PC-9 (cell line): ENCODE data around the gene POMGNT2. TPM values are rescaled to one million over a fixed set of nuclear protein-coding genes. Genes with fewer than 3 reads are reported as not detected.

ENCODE experiments used
- BruUV-seq: library from RNA; stranded (reverse); fragments of 400-500 nt; replicated peaks from 2 replicates; lab custom pipeline; 2021; lab: Mats Ljungman, UMichigan
- CTCF ChIA-PET: fragments of 300-600 bp; sonication (Branson Sonifier 250); formaldehyde crosslinking; loops from one replicate; lab custom pipeline; 2022; ENCODE audit warnings: antibody characterized with exemption; lab: Charles Lee
- POLR2A ChIA-PET: fragments of 300-600 bp; sonication (Branson Sonifier 250); formaldehyde crosslinking; loops from one replicate; lab custom pipeline; 2022; ENCODE audit warnings: antibody characterized with exemption; ENCODE audit not compliant: unreplicated experiment; lab: Charles Lee
- DNase-seq, 2 experiments: peaks; one replicate each; pipeline versions ENCODE4 v3.0.0 to v3.0.0-alpha.2; 2015 to 2022; ENCODE audit warnings: mixed read lengths in 1 of 2
- H2AFZ ChIP-seq: fragments of 200-600 bp; sonication (generic); 2 replicates; pipeline ENCODE4 v1.8.1; 2017; ENCODE audit warnings: antibody characterized with exemption
- H3F3A ChIP-seq: fragments of 200-600 bp; sonication (generic); 2 replicates; pipeline ENCODE4 v1.8.1; 2017; ENCODE audit warnings: antibody characterized with exemption, mild to moderate bottlenecking, low read depth; ENCODE audit not compliant: insufficient read depth
- H3K27ac ChIP-seq: fragments of 200-600 bp; sonication (generic); 2 replicates; pipeline ENCODE4 v1.6.1; 2016; ENCODE audit warnings: mixed run types
- H3K27me3 ChIP-seq: fragments of 200-600 bp; sonication (generic); 2 replicates; pipeline ENCODE4 v1.6.1; 2016; ENCODE audit warnings: low read depth, mixed run types; ENCODE audit not compliant: insufficient read depth
- H3K36me3 ChIP-seq: fragments of 200-600 bp; sonication (generic); 2 replicates; pipeline ENCODE4 v1.6.1; 2016; ENCODE audit warnings: low read depth, mixed run types
- H3K4me1 ChIP-seq: fragments of 200-600 bp; sonication (generic); replicated peaks from 2 replicates; pipeline ENCODE4 v1.6.1; 2016; ENCODE audit warnings: mixed run types; ENCODE audit not compliant: insufficient read depth
- H3K4me2 ChIP-seq: fragments of 200-600 bp; sonication (generic); 2 replicates; pipeline ENCODE4 v1.6.1; 2017; ENCODE audit warnings: mixed run types
- H3K4me3 ChIP-seq: fragments of 200-600 bp; sonication (generic); 2 replicates; pipeline ENCODE4 v1.6.1; 2016; ENCODE audit warnings: mixed run types
- H3K79me2 ChIP-seq: fragments of 200-600 bp; sonication (generic); 2 replicates; pipeline ENCODE4 v1.6.1; 2017; ENCODE audit warnings: low read depth, mixed run types
- H3K9me2 ChIP-seq: fragments of 200-600 bp; sonication (generic); 2 replicates; pipeline ENCODE4 v1.8.1; 2017; ENCODE audit warnings: mild to moderate bottlenecking; ENCODE audit not compliant: insufficient read depth
- H3K9me3 ChIP-seq: fragments of 200-600 bp; sonication (generic); 2 replicates; pipeline ENCODE4 v1.8.1; 2016; ENCODE audit warnings: low read depth; ENCODE audit not compliant: insufficient read depth
- H4K20me1 ChIP-seq: fragments of 200-600 bp; sonication (generic); 2 replicates; pipeline ENCODE4 v1.8.1; 2017; ENCODE audit not compliant: insufficient read depth
- EZH2 ChIP-seq: fragments of 200-600 bp; sonication (generic); IDR thresholded peaks from 2 replicates; pipeline ENCODE4 v1.8.0; 2017; ENCODE audit warnings: antibody characterized with exemption, low read depth
- intact Hi-C: fragments of 100-400 bp; cut with micrococcal nuclease; formaldehyde crosslinking; loops from one replicate; pipeline ENCODE4 v1.10.0; 2022; ENCODE audit not compliant: unreplicated experiment
- total RNA-seq: library from RNA; stranded (reverse); gene quantifications from 2 replicates; pipeline ENCODE4 v1.2.3, GENCODE V29; 2021
- TF ChIP-seq, protein P1 (sequence below): fragments of 200-600 bp; sonication (generic); conservative IDR thresholded peaks from 2 replicates; pipeline ENCODE4 v1.6.1; 2017; ENCODE audit warnings: mixed run types, antibody characterized with exemption, mild to moderate bottlenecking, moderate library complexity

Gene POMGNT2
- total RNA-seq, 1 experiment from 2014 or later: 17.2 TPM

DNA sequence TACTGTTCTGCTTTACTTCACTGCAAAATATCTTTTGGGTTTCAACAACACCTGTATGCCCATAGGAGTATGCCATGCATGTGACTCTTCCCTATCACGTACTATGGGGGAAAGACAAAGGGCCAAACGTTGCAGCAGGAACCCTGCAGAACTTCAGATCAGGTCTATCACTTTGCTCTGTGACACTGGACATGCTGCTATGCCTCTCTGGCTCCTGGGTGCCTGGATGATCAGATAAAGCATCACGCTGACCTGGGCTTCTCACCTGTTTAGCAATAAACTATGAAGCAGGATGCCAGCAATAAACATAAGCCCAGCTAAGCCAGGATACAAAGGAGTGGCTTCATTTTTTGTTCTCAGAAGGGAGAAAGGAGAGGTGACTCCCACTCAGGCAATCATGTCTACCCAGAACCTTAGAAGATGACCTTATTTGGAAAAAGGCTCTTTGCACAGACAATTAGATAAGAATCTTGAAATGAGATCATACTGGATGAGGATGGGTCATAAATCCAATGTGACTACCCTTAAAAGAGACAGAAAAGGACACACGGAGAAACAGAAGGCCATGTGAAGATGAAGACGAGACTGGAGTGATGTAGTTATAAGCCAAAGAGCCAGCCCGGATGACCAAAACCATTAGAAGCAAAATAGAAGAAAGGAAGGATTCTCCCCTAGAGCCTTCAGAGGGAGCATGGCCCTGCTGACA is 19.3 kb downstream of the POMGNT2 start:
- TF ChIP-seq EZH2: no peak
- TF ChIP-seq, protein P1, sequence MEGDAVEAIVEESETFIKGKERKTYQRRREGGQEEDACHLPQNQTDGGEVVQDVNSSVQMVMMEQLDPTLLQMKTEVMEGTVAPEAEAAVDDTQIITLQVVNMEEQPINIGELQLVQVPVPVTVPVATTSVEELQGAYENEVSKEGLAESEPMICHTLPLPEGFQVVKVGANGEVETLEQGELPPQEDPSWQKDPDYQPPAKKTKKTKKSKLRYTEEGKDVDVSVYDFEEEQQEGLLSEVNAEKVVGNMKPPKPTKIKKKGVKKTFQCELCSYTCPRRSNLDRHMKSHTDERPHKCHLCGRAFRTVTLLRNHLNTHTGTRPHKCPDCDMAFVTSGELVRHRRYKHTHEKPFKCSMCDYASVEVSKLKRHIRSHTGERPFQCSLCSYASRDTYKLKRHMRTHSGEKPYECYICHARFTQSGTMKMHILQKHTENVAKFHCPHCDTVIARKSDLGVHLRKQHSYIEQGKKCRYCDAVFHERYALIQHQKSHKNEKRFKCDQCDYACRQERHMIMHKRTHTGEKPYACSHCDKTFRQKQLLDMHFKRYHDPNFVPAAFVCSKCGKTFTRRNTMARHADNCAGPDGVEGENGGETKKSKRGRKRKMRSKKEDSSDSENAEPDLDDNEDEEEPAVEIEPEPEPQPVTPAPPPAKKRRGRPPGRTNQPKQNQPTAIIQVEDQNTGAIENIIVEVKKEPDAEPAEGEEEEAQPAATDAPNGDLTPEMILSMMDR: no peak
- no peaks in the 10 kb centered on the region for H3K9me2 ChIP-seq
- no peak for DNase-seq
- no peaks in the 10 kb centered on the region for H3F3A ChIP-seq
- H3K27ac ChIP-seq: no peak overlapping the region
- H4K20me1 ChIP-seq: no peaks in the 10 kb centered on the region
- no peak overlapping the region for H3K4me3 ChIP-seq
- H2AFZ ChIP-seq: no peak overlapping the region
- H3K9me3 ChIP-seq: no peaks in the 10 kb centered on the region
- BruUV-seq: no TSS peak
- no peaks in the 10 kb centered on the region for H3K36me3 ChIP-seq
- intact Hi-C loops: no loop called here
- ChIA-PET POLR2A (no interaction called here), CTCF (no interaction called here)
- no peak overlapping the region for H3K4me2 ChIP-seq
- H3K79me2 ChIP-seq: no peaks in the 10 kb centered on the region
- no peaks in the 10 kb centered on the region for H3K4me1 ChIP-seq
- H3K27me3 ChIP-seq: no peaks in the 10 kb centered on the region

DNA sequence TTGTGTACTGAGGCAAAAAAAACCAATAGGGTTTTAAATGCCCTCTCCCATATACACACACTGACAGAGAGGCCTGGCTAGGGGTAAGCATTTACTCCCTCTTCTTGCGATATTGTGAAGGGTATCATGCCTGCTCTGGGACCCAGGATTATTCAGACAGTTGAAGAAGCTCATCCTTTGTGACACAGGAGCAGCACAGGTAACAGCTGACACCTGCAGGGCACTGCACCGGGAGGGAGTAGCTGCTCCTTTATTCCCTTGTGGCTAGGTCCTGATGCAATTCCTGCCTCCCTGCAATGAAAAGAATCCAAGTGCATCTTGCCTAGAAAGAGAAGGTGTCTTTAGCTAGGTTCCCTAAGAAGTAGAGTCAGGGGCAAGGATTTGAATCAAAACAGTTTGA is 23.4 kb downstream of the POMGNT2 start:
- Histone ChIP-seq H4K20me1 (no peaks in the 10 kb centered on the region), H3K27me3 (no peaks in the 10 kb centered on the region), H3K4me2 (no peak overlapping the region), H3F3A (no peaks in the 10 kb centered on the region), H3K27ac (no peak overlapping the region), H3K9me2 (no peaks in the 10 kb centered on the region), H2AFZ (no peak overlapping the region), H3K36me3 (no peaks in the 10 kb centered on the region; the same call in 1 of the 2 replicates), H3K4me3 (no peak overlapping the region), H3K79me2 (no peaks in the 10 kb centered on the region), H3K4me1 (no peaks in the 10 kb centered on the region), H3K9me3 (no peaks in the 10 kb centered on the region)
- no peak for DNase-seq
- TF ChIP-seq, protein P1: no peak
- no peak for TF ChIP-seq EZH2
- ChIA-PET POLR2A (no interaction called here), CTCF (no interaction called here)
- intact Hi-C loops: no loop called here
- no TSS peak for BruUV-seq

DNA sequence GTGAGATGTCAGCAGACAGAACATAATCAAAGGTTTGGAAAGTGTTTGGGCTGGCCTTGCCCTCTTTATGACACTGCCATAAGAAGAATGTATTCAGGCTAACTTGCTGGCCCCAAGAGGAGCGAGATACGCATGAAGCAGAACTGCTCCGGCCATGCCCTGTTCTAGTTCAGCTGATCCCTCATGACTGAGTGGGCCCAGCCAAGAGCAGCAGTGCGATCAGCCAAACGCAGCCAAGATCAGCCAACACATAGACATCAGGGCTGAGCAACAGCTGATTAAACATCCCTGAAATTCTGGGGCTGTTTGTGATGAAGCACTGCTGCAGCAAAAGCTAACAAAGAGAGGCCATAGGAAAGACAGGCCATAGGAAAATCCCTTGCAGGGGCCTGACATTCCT is 24.1 kb downstream of the POMGNT2 start:
- Histone ChIP-seq H3K4me2 (no peak overlapping the region), H3K36me3 (no peaks in the 10 kb centered on the region; the same call in 1 of the 2 replicates), H3K27me3 (no peaks in the 10 kb centered on the region), H4K20me1 (no peaks in the 10 kb centered on the region), H3K4me3 (no peak overlapping the region), H3K79me2 (no peaks in the 10 kb centered on the region), H3K27ac (no peak overlapping the region), H3K9me3 (no peaks in the 10 kb centered on the region), H3K4me1 (0 out of 2 replicates have a peak, but pooled peaks cover 2% of the 10 kb centered on the region), H3F3A (no peaks in the 10 kb centered on the region), H3K9me2 (no peaks in the 10 kb centered on the region), H2AFZ (no peak overlapping the region)
- no peak for DNase-seq
- intact Hi-C loops: no loop called here
- TF ChIP-seq EZH2: no peak
- TF ChIP-seq, protein P1: no peak
- ChIA-PET CTCF (no interaction called here), POLR2A (no interaction called here)
- BruUV-seq: no TSS peak
